Hepatocyte (in vitro differentiated cells): ENCODE results near the gene SEL1L3.

Source experiments
- EZH2 ChIP-seq: fragments of 200-600 bp; sonication (generic); IDR thresholded peaks from 2 replicates; pipeline ENCODE4 v1.6.1; 2016; ENCODE audit warnings: antibody characterized with exemption, mild to moderate bottlenecking, borderline replicate concordance
- TF ChIP-seq, protein P1 (sequence below): fragments of 200-600 bp; sonication (generic); IDR thresholded peaks from 2 replicates; pipeline ENCODE4 v1.5.1; 2016; ENCODE audit warnings: antibody characterized with exemption, mild to moderate bottlenecking; ENCODE audit not compliant: poor library complexity

DNA sequence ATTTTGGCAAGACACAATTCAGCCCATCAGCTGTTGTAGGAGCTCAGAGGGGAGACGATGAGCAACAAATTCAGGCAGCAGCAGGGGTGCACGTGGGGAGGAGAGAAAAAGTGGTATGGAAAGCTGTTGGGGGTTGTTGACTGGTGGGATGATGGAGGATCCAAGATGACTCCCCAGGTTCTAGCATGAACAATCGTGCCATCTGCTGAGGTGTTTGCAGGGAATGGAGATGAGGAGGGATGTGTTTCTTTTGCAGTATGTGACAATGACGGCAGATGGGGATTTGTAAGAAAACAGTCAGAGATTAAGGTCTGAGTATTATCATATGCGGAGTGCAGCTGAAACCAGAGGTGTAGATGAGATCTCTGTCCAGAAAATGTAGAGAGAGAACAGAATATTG is 63.3 kb downstream of the SEL1L3 start:
- TF ChIP-seq, protein P1, sequence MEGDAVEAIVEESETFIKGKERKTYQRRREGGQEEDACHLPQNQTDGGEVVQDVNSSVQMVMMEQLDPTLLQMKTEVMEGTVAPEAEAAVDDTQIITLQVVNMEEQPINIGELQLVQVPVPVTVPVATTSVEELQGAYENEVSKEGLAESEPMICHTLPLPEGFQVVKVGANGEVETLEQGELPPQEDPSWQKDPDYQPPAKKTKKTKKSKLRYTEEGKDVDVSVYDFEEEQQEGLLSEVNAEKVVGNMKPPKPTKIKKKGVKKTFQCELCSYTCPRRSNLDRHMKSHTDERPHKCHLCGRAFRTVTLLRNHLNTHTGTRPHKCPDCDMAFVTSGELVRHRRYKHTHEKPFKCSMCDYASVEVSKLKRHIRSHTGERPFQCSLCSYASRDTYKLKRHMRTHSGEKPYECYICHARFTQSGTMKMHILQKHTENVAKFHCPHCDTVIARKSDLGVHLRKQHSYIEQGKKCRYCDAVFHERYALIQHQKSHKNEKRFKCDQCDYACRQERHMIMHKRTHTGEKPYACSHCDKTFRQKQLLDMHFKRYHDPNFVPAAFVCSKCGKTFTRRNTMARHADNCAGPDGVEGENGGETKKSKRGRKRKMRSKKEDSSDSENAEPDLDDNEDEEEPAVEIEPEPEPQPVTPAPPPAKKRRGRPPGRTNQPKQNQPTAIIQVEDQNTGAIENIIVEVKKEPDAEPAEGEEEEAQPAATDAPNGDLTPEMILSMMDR, result no peak
- TF ChIP-seq EZH2, result no peak
